ENCODE data around the gene NUCKS1.
"Not testable (repeated sequence)": the region's sequence is repeated elsewhere in the genome, so short reads cannot be mapped to it uniquely, and the experiment has no call there.

NUCKS1 gene

GRCh38 chr1:205726619-205727125 lies 23.3 kb downstream of the NUCKS1 start:
- no peak for DNase-seq

- DNase-seq: no peak
Measured at GRCh38 chr1:205725514-205725913, 24.5 kb downstream of the NUCKS1 start.

GRCh38 chr1:205720740-205721139 lies 29.2 kb downstream of the NUCKS1 start:
- not testable (repeated sequence) for DNase-seq

GRCh38 chr1:205719762-205720161 lies 30.2 kb downstream of the NUCKS1 start:
- no peak for DNase-seq

- DNase-seq: no peak
Measured at GRCh38 chr1:205719015-205719414, 31.0 kb downstream of the NUCKS1 start.

- DNase-seq: no peak
Measured at GRCh38 chr1:205716371-205717132, 33.4 kb downstream of the NUCKS1 start.

- no peak for DNase-seq
Measured at GRCh38 chr1:205715628-205716027, 34.4 kb downstream of the NUCKS1 start.

- no peak for DNase-seq
Measured at GRCh38 chr1:205714906-205715246, 35.1 kb downstream of the NUCKS1 start.

- DNase-seq: no peak
Measured at GRCh38 chr1:205714190-205714905, 35.6 kb downstream of the NUCKS1 start.

- peak; percentile 72 for DNase-seq
Measured at GRCh38 chr1:205711105-205712048, 38.6 kb downstream of the NUCKS1 start.

- DNase-seq: no peak
Measured at GRCh38 chr1:205710201-205711062, 39.5 kb downstream of the NUCKS1 start.

GRCh38 chr1:205709640-205710039 lies 40.3 kb downstream of the NUCKS1 start:
- DNase-seq: no peak

- no peak for DNase-seq
Measured at GRCh38 chr1:205709059-205709398, 41.0 kb downstream of the NUCKS1 start.

- no peak for DNase-seq
Measured at GRCh38 chr1:205706601-205707502, 43.1 kb downstream of the NUCKS1 start.

GRCh38 chr1:205704903-205705302 lies 45.1 kb downstream of the NUCKS1 start:
- DNase-seq: no peak

GRCh38 chr1:205703072-205703471 lies 46.9 kb downstream of the NUCKS1 start:
- DNase-seq: no peak

- DNase-seq: no peak
Measured at GRCh38 chr1:205701891-205702290, 48.1 kb downstream of the NUCKS1 start.

GRCh38 chr1:205701420-205701819 lies 48.6 kb downstream of the NUCKS1 start:
- DNase-seq: no peak

- no peak for DNase-seq
Measured at GRCh38 chr1:205700865-205701401, 49.0 kb downstream of the NUCKS1 start.

GRCh38 chr1:205699416-205699815 lies 50.6 kb downstream of the NUCKS1 start:
- DNase-seq: no peak

GRCh38 chr1:205698921-205699320 lies 51.1 kb downstream of the NUCKS1 start:
- DNase-seq: no peak
